Effector memory CD8-positive, alpha-beta T cell (primary cell): ENCODE data around the gene CDHR2.
"Not testable (repeated sequence)": the region's sequence is repeated elsewhere in the genome, so short reads cannot be mapped to it uniquely, and the experiment has no call there.

Source experiments
- ATAC-seq: fragments of 150-1000 bp; cut with Tn5 transposase; replicated peaks from 2 replicates; pipeline ENCODE4 v1.10.0; 2021; ENCODE audit warnings: mild to moderate bottlenecking, moderate library complexity
- DNase-seq, 3 experiments: peaks; one replicate each; pipeline ENCODE4 v3.0.0; 2021
- H3K27ac Mint-ChIP-seq, 2 donors: one replicate each; pipeline ENCODE4 v1.8.0; 2022; ENCODE audit warnings: mild to moderate bottlenecking in 2 of 2, mixed read lengths in 2 of 2, moderate library complexity in 2 of 2
- H3K27me3 Mint-ChIP-seq, 2 donors: one replicate each; pipeline ENCODE4 v1.8.0; 2022; ENCODE audit warnings: mixed read lengths in 2 of 2
- H3K36me3 Mint-ChIP-seq: one replicate; pipeline ENCODE4 v1.8.0; 2022; ENCODE audit warnings: mild to moderate bottlenecking, moderate library complexity, mixed read lengths; ENCODE audit not compliant: insufficient read depth
- H3K4me1 Mint-ChIP-seq, 2 donors: one replicate each; pipeline ENCODE4 v1.8.0; 2022; ENCODE audit warnings: low read depth in 2 of 2, mixed read lengths in 2 of 2
- H3K4me3 Mint-ChIP-seq, 2 donors: one replicate each; pipeline ENCODE4 v1.8.0; 2022; ENCODE audit warnings: mild to moderate bottlenecking in 2 of 2, mixed read lengths in 2 of 2, moderate library complexity in 2 of 2
- H3K9me3 Mint-ChIP-seq, 2 donors: one replicate each; pipeline ENCODE4 v1.8.0; 2022; ENCODE audit warnings: mixed read lengths in 2 of 2

CDHR2 gene

DNA sequence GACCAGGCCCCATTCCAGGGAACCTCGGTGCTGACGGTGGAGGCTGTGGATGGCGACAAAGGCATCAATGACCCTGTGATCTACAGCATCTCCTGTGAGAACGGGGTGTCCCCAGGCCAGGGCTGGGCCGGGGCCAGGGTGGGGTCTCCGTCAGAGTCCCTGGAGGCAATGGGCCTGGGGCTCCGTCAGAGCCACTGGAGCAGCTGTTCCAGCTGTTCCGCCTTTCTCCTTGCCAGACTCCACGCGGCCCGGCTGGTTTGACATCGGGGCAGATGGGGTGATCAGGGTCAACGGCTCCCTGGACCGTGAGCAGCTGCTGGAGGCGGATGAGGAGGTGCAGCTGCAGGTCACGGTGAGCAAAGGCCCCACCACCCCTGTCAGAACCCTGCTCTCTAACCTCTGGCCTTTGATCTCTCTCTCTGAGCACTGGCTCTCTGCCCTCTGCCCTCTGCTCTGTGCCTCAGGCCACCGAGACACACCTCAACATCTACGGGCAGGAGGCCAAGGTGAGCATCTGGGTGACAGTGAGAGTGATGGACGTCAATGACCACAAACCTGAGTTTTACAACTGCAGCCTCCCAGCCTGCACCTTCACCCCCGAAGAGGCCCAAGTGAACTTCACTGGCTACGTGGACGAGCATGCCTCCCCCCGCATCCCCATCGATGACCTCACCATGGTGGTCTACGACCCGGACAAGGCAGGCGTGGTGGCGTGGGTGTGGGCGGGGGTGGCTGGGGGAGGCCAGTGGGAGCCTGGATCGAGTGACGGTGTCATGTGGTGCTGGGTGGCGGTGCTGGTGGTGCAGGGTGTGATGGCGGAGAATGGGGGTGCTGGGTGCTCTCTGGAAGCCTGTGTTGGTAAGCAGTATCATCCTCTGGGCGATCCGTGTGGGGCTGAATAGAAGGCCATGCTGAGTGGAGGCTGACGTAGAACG, 26.6 kb downstream of the CDHR2 start:
- DNase-seq (no peak), ATAC-seq (no peak)
- Mint-ChIP-seq H3K27ac (no peak overlapping the region), H3K9me3 (no peaks in the 10 kb centered on the region), H3K4me3 (no peak overlapping the region), H3K4me1 (peaks cover 9 to 12% of the 10 kb centered on the region in 2 donors), H3K36me3 (no peaks in the 10 kb centered on the region), H3K27me3 (peaks cover 5 to 20% of the 10 kb centered on the region in 2 donors)

GRCh38 chr5:176577312-176578176, 28.4 kb downstream of the CDHR2 start:
- H3K27me3 Mint-ChIP-seq: peaks cover 0 to 9% of the 10 kb centered on the region in 2 donors
- H3K27ac Mint-ChIP-seq: no peak overlapping the region
- H3K9me3 Mint-ChIP-seq: no peaks in the 10 kb centered on the region
- no peak for DNase-seq
- peaks cover 9 to 12% of the 10 kb centered on the region in 2 donors for H3K4me1 Mint-ChIP-seq
- H3K36me3 Mint-ChIP-seq: no peaks in the 10 kb centered on the region
- no peak overlapping the region for H3K4me3 Mint-ChIP-seq
- ATAC-seq: no peak

- H3K4me3 Mint-ChIP-seq: no peak overlapping the region
- H3K27me3 Mint-ChIP-seq: peaks cover 0 to under 1% of the 10 kb centered on the region in 2 donors
- H3K4me1 Mint-ChIP-seq: peaks cover 9 to 10% of the 10 kb centered on the region in 2 donors
- peak; percentile 64 for ATAC-seq
- H3K36me3 Mint-ChIP-seq: no peaks in the 10 kb centered on the region
- H3K9me3 Mint-ChIP-seq: no peaks in the 10 kb centered on the region
- H3K27ac Mint-ChIP-seq: no peak overlapping the region
- peak; percentile 21 to 31 (median 23) for DNase-seq
Measured at GRCh38 chr5:176578391-176578808, 29.3 kb downstream of the CDHR2 start.

GRCh38 chr5:176579323-176579722, 30.2 kb downstream of the CDHR2 start:
- no peak overlapping the region for H3K4me3 Mint-ChIP-seq
- H3K4me1 Mint-ChIP-seq: peaks cover 2 to 3% of the 10 kb centered on the region in 2 donors
- H3K9me3 Mint-ChIP-seq: peaks cover 0 to 3% of the 10 kb centered on the region in 2 donors
- H3K27ac Mint-ChIP-seq: no peak overlapping the region
- no peaks in the 10 kb centered on the region for H3K27me3 Mint-ChIP-seq
- no peak for ATAC-seq
- no peaks in the 10 kb centered on the region for H3K36me3 Mint-ChIP-seq
- no peak for DNase-seq

- H3K4me3 Mint-ChIP-seq: no peak overlapping the region
- H3K36me3 Mint-ChIP-seq: no peaks in the 10 kb centered on the region
- ATAC-seq: no peak
- DNase-seq: no peak
- H3K27me3 Mint-ChIP-seq: no peaks in the 10 kb centered on the region
- H3K9me3 Mint-ChIP-seq: peaks cover 0 to 5% of the 10 kb centered on the region in 2 donors
- H3K4me1 Mint-ChIP-seq: peaks cover 0 to 2% of the 10 kb centered on the region in 2 donors
- H3K27ac Mint-ChIP-seq: no peak overlapping the region
Measured at GRCh38 chr5:176581361-176581760, 32.2 kb downstream of the CDHR2 start.

DNA sequence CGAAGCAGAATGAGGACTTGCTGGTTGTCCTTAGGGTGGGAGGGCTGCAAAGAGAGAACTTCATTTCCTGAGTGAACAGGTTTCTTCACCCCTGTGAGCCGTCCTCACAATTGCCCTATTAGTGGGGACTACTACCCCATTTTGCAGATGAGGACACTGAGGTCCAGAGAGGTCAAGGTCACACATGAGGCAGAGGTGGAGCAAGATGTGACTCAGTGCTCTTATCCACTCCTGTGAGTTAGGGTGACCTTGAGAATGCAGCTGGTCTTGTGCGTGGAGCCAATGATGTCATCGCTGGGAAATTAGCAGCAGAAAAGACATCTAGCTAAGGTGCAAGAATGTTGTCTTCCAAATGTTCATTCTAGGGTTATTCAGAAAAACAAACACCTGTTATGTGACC, 33.9 kb downstream of the CDHR2 start:
- peaks cover 0 to 5% of the 10 kb centered on the region in 2 donors for H3K9me3 Mint-ChIP-seq
- ATAC-seq: no peak
- no peak overlapping the region for H3K4me3 Mint-ChIP-seq
- H3K36me3 Mint-ChIP-seq: no peaks in the 10 kb centered on the region
- H3K27me3 Mint-ChIP-seq: no peaks in the 10 kb centered on the region
- peaks cover 0 to 2% of the 10 kb centered on the region in 2 donors for H3K4me1 Mint-ChIP-seq
- no peak overlapping the region for H3K27ac Mint-ChIP-seq
- DNase-seq: no peak

- ATAC-seq (no peak), DNase-seq (no peak)
- H3K27ac Mint-ChIP-seq: no peak overlapping the region
- H3K4me3 Mint-ChIP-seq: no peak overlapping the region
- no peaks in the 10 kb centered on the region for H3K4me1 Mint-ChIP-seq
- H3K27me3 Mint-ChIP-seq: no peaks in the 10 kb centered on the region
- peaks cover 0 to 5% of the 10 kb centered on the region in 2 donors for H3K9me3 Mint-ChIP-seq
- H3K36me3 Mint-ChIP-seq: no peaks in the 10 kb centered on the region
Measured at GRCh38 chr5:176587398-176587797, 38.3 kb downstream of the CDHR2 start.

DNA sequence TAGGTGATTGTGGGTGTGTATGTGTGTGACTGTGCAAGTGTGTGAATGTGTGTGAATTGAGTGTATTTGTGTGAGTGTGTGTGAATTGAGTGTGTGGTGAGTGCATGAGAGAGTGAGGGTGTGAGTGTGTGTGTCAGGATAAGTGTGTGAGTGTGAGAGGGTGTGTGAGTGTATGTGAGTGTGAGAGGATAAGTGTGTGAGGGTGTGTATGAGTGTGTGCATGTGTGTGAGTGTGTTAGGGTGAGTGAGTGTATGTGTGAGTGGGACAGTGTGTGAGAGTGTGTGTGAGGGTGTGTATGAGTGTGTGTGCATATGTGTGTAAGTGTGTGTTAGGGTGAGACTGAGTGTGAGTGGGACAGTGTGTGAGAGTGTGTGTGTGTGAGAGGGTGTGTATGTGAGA, 39.2 kb downstream of the CDHR2 start:
- Mint-ChIP-seq H3K4me1 (no peaks in the 10 kb centered on the region), H3K27me3 (no peaks in the 10 kb centered on the region), H3K27ac (no peak overlapping the region), H3K4me3 (no peak overlapping the region), H3K36me3 (no peaks in the 10 kb centered on the region), H3K9me3 (peaks cover 0 to 5% of the 10 kb centered on the region in 2 donors)
- no peak for ATAC-seq
- no peak for DNase-seq

DNA sequence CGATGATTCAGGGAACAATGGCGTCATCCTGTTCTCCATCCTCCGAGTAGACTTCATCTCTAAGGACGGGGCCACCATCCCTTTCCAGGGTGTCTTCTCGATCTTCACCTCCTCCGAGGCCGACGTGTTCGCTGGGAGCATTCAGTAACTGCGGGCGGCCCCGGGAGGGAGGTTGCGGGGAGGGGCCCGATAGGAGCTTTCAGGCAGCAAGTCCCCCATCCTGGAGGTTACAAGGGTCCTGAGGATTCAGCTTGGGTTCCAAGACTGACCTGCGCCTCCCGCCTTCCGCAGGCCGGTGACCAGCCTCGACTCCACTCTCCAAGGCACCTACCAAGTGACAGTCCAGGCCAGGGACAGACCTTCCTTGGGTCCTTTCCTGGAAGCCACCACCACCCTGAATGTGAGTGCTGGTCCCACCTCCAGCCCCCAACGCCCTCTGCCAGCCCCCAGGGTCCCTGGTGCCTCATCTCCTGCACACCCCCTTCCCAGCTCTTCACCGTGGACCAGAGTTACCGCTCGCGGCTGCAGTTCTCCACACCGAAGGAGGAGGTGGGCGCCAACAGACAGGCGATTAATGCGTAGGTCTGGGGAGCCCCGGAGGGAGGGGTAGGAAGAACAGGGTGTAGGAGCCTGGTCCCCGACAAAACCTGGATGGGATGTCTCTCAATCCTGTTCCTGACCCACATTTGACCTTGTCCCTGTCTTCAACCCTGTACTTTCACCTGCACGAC, 40.1 kb downstream of the CDHR2 start:
- no peaks in the 10 kb centered on the region for H3K36me3 Mint-ChIP-seq

DNA sequence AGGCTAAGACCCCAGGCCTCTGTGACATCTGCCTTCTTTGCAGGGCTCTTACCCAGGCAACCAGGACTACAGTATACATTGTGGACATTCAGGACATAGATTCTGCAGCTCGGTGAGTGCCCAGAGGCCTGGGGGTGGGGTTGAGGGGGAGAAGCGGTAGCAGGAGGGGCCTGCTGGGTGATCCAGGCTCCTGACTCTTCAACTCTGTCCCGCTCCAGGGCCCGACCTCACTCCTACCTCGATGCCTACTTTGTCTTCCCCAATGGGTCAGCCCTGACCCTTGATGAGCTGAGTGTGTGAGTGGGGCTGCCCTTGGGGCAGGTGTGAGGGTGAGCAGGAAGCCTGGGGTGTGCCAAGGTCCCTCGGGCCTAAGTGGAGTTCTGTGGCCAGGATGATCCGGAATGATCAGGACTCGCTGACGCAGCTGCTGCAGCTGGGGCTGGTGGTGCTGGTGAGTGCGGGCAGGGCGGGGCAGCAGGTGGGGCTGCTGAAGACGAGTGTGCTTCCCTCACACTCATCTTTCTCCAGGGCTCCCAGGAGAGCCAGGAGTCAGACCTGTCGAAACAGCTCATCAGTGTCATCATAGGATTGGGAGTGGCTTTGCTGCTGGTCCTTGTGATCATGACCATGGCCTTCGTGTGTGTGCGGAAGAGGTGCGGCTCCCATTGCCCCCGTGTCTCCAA, 41.0 kb downstream of the CDHR2 start:
- Mint-ChIP-seq H3K27ac (no peak overlapping the region), H3K36me3 (no peaks in the 10 kb centered on the region), H3K4me3 (no peak overlapping the region), H3K4me1 (peaks cover 3% of the 10 kb centered on the region in 2 donors), H3K9me3 (peaks cover 0 to 2% of the 10 kb centered on the region in 2 donors), H3K27me3 (no peaks in the 10 kb centered on the region)
- ATAC-seq: no peak
- DNase-seq: no peak

More for the DNA sequence above, 40.1 kb downstream of the CDHR2 start:
- Mint-ChIP-seq H3K4me1 (no peaks in the 10 kb centered on the region), H3K9me3 (peaks cover 0 to 2% of the 10 kb centered on the region in 2 donors), H3K27ac (no peak overlapping the region), H3K4me3 (no peak overlapping the region), H3K27me3 (no peaks in the 10 kb centered on the region)
- DNase-seq: no peak
- ATAC-seq: no peak

DNA sequence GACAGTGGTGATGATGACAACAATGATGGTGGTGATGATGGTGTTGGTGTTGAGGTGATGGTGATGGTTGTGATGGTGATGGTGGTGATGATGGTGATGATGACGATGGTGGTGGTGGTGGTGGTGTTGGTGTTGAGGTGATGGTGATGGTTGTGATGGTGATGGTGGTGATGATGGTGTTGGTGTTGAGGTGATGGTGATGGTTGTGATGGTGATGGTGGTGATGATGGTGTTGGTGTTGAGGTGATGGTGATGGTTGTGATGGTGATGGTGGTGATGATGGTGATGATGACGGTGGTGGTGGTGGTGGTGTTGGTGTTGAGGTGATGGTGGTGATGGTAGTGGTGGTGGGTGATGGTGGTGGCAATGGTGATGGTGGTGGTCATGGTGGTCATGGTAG, 42.5 kb downstream of the CDHR2 start:
- not testable (repeated sequence) for H3K9me3 Mint-ChIP-seq, H3K27me3 Mint-ChIP-seq, H3K4me1 Mint-ChIP-seq, H3K4me3 Mint-ChIP-seq, H3K36me3 Mint-ChIP-seq, DNase-seq, ATAC-seq, H3K27ac Mint-ChIP-seq

GRCh38 chr5:176592573-176592972, 43.4 kb downstream of the CDHR2 start:
- no peaks in the 10 kb centered on the region for H3K27me3 Mint-ChIP-seq
- no peaks in the 10 kb centered on the region for H3K9me3 Mint-ChIP-seq
- peaks cover 7 to 8% of the 10 kb centered on the region in 2 donors for H3K4me1 Mint-ChIP-seq
- no peak for ATAC-seq
- no peak for DNase-seq
- H3K4me3 Mint-ChIP-seq: no peak overlapping the region
- H3K36me3 Mint-ChIP-seq: peaks cover 6% of the 10 kb centered on the region
- H3K27ac Mint-ChIP-seq: no peak overlapping the region
